Measurements from ENCODE around the gene POM121L12. TPM values are rescaled to one million over a fixed set of nuclear protein-coding genes. Genes with fewer than 3 reads are reported as not detected.

The POM121L12 gene
- total RNA-seq, 2 donors from 2014 or later, result not detected

GRCh38 chr7:52995676-52996075 lies 39.8 kb upstream of the POM121L12 start:
- no peak overlapping the region for H3K4me3 Mint-ChIP-seq
- WGBS, 2 experiments (ENCODE audit: insufficient coverage in 1 of 2, insufficient read length in 1 of 2), result 78 to 94% methylated on average over 1 of the region's 1 CpG

DNA sequence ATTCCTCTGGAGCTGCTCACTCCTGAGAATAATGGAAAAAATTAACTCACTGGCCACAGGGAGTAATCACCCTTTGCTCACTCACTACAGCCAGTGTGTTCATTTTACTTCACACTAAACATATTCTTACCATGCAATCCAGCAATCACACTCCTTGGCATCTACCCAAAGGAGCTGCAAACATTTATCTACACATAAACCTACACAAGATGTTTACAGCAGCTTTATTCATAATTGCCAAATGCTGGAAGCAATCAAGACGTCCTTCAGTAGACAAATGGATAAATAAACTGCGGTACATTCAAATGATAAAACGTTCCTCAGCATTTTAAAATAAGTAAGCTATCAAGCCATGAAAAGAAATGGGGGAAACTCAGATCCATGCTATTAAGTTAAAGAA lies 34.2 kb upstream of the POM121L12 start:
- WGBS, 2 experiments (ENCODE audit: insufficient coverage in 1 of 2, insufficient read length in 1 of 2), result 94 to 100% methylated on average over 2 to 3 of the region's 3 CpGs
- Mint-ChIP-seq H3K36me3 (ENCODE audit: low read depth) (no peaks in the 10 kb centered on the region), H3K27me3 (ENCODE audit: insufficient read depth) (no peaks in the 10 kb centered on the region), H3K9me3 (peaks cover 16% of the 10 kb centered on the region), H3K4me3 (no peak overlapping the region), H3K27ac (no peak overlapping the region), H3K4me1 (no peaks in the 10 kb centered on the region)
- no peak for TF ChIP-seq CTCF (conservative IDR thresholded peaks at IDR 0.05)
- Histone ChIP-seq H3K27me3 (ENCODE audit: control insufficient read depth, insufficient read depth, low read length, poor library complexity, severe bottlenecking) (no peaks in the 10 kb centered on the region), H3K36me3 (ENCODE audit: control insufficient read depth, insufficient read depth, low read length) (no peaks in the 10 kb centered on the region), H3K9me3 (ENCODE audit: control insufficient read depth, low read length) (no peaks in the 10 kb centered on the region), H3K9ac (ENCODE audit: extremely low read depth, low read length, poor library complexity, severe bottlenecking) (no peak overlapping the region), H3K27ac (ENCODE audit: low read depth, low read length) (no peak overlapping the region), H3K4me3 (ENCODE audit: low read length) (no peak overlapping the region), H3K4me1 (ENCODE audit: control insufficient read depth, insufficient read depth, low read length) (no peaks in the 10 kb centered on the region)
- no peak for DNase-seq

More at GRCh38 chr7:52995676-52996075, 39.8 kb upstream of the POM121L12 start:
- Histone ChIP-seq H3K9me3 (ENCODE audit: control insufficient read depth, low read length) (no peaks in the 10 kb centered on the region), H3K27me3 (ENCODE audit: control insufficient read depth, insufficient read depth, low read length, poor library complexity, severe bottlenecking) (no peaks in the 10 kb centered on the region), H3K4me3 (ENCODE audit: low read length) (no peak overlapping the region), H3K4me1 (ENCODE audit: control insufficient read depth, insufficient read depth, low read length) (no peaks in the 10 kb centered on the region), H3K9ac (ENCODE audit: extremely low read depth, low read length, poor library complexity, severe bottlenecking) (no peak overlapping the region), H3K27ac (ENCODE audit: low read depth, low read length) (no peak overlapping the region), H3K36me3 (ENCODE audit: control insufficient read depth, insufficient read depth, low read length) (no peaks in the 10 kb centered on the region)
- Mint-ChIP-seq H3K27me3 (ENCODE audit: insufficient read depth) (no peaks in the 10 kb centered on the region), H3K27ac (no peak overlapping the region), H3K9me3 (no peaks in the 10 kb centered on the region), H3K4me1 (no peaks in the 10 kb centered on the region), H3K36me3 (ENCODE audit: low read depth) (no peaks in the 10 kb centered on the region)
- no peak for DNase-seq
- TF ChIP-seq CTCF (conservative IDR thresholded peaks at IDR 0.05), result no peak

DNA sequence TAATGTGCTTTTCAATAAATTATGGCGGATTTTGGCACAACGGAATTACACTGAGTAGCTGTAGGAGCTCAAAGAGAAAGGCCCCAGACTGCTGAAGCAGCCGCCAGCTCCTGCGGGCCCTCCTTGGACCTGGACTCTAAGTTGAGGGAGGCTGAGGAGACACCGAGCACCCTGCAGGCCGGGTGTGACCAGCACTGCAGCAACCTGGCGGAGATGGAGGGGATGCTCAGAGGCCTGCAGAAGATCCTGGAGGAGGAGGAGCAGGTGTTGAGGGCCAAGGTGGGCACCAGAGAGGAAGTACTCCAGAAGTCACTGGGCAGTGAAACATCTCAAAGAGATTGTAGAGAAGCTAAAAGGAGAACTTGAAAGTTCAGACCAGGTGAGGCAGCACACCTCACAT lies 33.0 kb upstream of the POM121L12 start:
- DNase-seq, result no peak
- Histone ChIP-seq H3K27me3 (ENCODE audit: control insufficient read depth, insufficient read depth, low read length, poor library complexity, severe bottlenecking) (no peaks in the 10 kb centered on the region), H3K9me3 (ENCODE audit: control insufficient read depth, low read length) (no peaks in the 10 kb centered on the region), H3K4me3 (ENCODE audit: low read length) (no peak overlapping the region), H3K36me3 (ENCODE audit: control insufficient read depth, insufficient read depth, low read length) (no peaks in the 10 kb centered on the region), H3K27ac (ENCODE audit: low read depth, low read length) (no peak overlapping the region), H3K9ac (ENCODE audit: extremely low read depth, low read length, poor library complexity, severe bottlenecking) (no peak overlapping the region), H3K4me1 (ENCODE audit: control insufficient read depth, insufficient read depth, low read length) (no peaks in the 10 kb centered on the region)
- H3K4me1 Mint-ChIP-seq, result no peaks in the 10 kb centered on the region
- H3K36me3 Mint-ChIP-seq (ENCODE audit: low read depth), result peaks cover 4% of the 10 kb centered on the region
- peaks cover 26% of the 10 kb centered on the region for H3K9me3 Mint-ChIP-seq
- no peak for TF ChIP-seq CTCF (conservative IDR thresholded peaks at IDR 0.05)
- no peaks in the 10 kb centered on the region for H3K27me3 Mint-ChIP-seq (ENCODE audit: insufficient read depth)
- no peak overlapping the region for H3K27ac Mint-ChIP-seq
- H3K4me3 Mint-ChIP-seq, result no peak overlapping the region
- WGBS, 2 experiments (ENCODE audit: insufficient coverage in 1 of 2, insufficient read length in 1 of 2), result 91 to 94% methylated on average over 6 to 7 of the region's 7 CpGs

All from endodermal cell (in vitro differentiated cells).